Cerebellar nuclear complex (tissue), 1 donor: ENCODE data around the gene OR9G1.
"Not testable (repeated sequence)": the region's sequence is repeated elsewhere in the genome, so short reads cannot be mapped to it uniquely, and the experiment has no call there.

Source experiments
- DNase-seq, 2 experiments: peaks; one replicate each; lab custom pipeline; 2025; lab: John Stamatoyannopoulos, UW

OR9G1 gene, protein sequence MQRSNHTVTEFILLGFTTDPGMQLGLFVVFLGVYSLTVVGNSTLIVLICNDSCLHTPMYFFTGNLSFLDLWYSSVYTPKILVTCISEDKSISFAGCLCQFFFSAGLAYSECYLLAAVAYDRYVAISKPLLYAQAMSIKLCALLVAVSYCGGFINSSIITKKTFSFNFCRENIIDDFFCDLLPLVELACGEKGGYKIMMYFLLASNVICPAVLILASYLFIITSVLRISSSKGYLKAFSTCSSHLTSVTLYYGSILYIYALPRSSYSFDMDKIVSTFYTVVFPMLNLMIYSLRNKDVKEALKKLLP

DNA sequence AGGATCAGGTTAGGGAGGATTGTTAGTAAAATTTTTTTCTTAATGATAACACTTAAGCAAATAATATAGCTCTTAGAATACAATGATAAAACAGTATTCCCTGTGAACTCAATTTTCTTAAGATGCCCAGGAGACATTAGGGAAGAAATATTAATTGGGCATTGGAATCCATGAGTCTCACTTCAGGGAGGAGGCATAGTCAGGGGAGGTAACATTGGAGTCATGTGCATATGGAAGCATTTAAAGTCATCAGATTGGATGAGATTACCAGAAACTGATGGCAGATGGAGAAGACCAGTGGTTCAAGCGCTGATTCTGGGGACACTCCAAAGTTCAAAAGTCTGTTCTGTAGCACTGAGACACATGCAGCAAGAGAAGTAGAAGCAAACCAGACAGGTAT is at the start of gene OR9G1:
TSS of gene OR9G1 (plus strand) at position 301 of the 400 bp plus-strand sequence. CDS start 1,293 bp downstream, outside the sequence.
- no peak for DNase-seq

DNA sequence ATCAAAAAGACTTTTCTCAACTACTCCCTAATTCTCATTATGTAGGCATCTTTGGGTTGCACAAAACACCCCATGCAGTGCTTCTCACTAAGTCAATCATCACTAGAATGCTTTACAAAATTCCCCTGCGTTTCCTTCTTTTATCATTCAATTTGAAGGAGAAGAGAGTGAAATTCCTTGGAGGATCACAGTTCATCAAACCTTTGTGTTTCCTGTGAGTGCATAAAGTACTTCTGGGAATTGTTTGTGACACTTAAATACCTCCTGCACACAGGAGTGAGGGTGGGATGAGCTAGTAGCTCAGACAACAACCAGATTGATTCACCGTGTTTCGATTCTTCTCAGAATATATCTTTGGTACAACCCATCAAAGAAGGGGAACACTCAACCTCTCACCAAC is 39.1 kb upstream of the OR9G1 start:
- no peak for DNase-seq

GRCh38 chr11:56663386-56663785 is 35.5 kb upstream of the OR9G1 start, which contains the start of gene OR5AR1:
Gene OR5AR1, plus strand, starts transcription at chr11:56663686. Its CDS starts 0 bp downstream, at chr11:56663686.
- no peak for DNase-seq

DNA sequence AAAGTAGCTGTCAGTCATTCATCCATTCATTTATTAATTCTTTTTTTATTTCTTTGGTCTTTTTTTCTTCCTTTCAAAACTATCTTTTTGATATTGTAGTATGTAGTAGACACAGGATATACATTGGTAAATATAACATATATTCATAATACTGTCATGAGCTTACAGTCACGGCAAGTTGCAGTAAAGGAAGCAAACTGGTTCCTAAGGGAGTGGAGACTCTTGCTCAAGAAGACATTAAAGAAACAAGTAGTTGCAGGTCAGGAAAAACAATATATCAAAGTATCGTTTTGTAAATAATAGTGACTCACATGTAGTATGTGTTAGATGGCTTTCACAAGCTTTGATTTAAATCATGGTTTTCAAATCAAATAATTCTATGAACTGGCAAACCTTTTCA is 27.9 kb upstream of the OR9G1 start:
- no peak for DNase-seq

- DNase-seq = no peak
Measured at GRCh38 chr11:56688554-56689100, 10.3 kb upstream of the OR9G1 start.

DNA sequence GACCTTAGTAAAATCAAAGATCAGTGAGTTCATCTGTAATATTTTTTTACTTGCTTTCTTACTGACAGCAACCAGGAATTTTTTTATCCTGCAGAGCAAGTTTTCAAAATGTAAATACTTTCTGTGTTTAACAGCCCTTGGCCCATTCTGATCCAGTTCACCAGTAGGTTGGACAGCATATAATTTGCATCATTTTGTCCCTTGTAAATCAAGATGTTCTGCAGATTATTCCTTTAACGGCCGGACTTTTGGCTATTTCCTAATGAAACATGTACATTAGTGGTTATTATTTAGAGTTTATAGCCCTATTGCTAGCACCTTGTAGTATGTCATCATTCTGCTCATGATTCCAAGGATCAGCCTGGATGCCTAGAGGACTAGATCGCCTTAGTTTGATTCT is 7.7 kb upstream of the OR9G1 start:
- not testable (repeated sequence) for DNase-seq

DNA sequence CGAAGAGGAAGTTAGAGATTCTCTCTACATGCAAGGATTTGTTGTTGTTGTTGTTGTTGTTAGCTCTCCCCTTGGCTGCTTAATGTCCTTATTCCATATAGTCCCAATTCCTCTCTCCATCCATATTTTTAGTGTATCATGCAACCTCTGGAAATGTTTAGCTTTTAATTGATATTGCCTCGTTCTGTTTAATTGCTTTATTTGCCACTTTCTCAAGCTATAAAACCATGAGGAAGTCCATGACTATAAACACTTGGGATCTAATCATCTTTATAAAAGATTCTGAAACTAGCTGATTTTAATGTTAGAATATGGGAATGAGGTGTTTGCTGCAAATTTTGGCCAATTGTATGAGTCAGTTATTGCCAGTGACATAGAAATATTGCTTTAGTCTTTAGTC is 5.5 kb upstream of the OR9G1 start:
- DNase-seq = no peak

DNA sequence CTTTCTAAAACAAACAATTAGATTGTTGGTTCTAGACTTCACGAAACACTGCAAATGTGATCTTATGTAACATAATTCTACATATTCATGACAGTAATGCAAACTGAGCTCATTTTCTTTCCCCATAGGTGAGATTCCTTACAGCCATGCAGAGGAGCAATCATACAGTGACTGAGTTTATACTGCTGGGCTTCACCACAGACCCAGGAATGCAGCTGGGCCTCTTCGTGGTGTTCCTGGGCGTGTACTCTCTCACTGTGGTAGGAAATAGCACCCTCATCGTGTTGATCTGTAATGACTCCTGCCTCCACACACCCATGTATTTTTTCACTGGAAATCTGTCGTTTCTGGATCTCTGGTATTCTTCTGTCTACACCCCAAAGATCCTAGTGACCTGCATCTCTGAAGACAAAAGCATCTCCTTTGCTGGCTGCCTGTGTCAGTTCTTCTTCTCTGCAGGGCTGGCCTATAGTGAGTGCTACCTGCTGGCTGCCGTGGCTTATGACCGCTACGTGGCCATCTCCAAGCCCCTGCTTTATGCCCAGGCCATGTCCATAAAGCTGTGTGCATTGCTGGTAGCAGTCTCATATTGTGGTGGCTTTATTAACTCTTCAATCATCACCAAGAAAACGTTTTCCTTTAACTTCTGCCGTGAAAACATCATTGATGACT is 1.5 kb downstream of the OR9G1 start:
- DNase-seq = no peak

GRCh38 chr11:56700914-56701485 is 2.1 kb downstream of the OR9G1 start:
- no peak for DNase-seq

DNA sequence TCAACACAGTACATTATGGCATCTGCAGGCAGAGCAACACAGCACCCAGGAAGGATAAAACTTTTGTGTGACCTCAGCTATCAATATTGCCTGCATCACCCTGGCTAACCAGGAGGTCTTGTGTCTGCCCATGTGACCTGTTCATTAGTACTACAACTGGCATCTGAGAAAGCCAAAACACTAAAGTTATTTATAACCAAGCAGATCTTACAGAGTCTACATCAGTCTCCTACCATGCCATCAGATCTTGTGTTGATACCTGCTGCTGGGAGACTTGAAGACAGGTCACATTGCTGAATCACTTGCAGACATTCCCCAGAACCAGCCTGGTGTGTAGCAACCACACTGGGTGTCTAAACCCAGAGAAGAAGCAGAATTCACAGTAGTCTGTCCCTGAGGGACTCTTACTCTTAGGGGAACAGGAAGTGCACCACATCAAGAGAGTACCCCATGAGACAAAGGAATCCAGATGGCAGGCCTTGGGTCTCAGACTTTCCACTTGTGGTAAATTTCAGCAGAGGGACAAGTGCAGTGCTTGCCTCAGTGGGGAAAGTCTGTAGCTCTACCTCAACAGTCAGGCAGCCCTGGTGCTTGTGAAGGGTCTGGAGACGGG is 7.0 kb downstream of the OR9G1 start:
- DNase-seq = no peak

GRCh38 chr11:56706486-56706885 is 7.6 kb downstream of the OR9G1 start:
- DNase-seq = no peak

GRCh38 chr11:56714206-56714605 is 15.3 kb downstream of the OR9G1 start:
- DNase-seq = no peak

DNA sequence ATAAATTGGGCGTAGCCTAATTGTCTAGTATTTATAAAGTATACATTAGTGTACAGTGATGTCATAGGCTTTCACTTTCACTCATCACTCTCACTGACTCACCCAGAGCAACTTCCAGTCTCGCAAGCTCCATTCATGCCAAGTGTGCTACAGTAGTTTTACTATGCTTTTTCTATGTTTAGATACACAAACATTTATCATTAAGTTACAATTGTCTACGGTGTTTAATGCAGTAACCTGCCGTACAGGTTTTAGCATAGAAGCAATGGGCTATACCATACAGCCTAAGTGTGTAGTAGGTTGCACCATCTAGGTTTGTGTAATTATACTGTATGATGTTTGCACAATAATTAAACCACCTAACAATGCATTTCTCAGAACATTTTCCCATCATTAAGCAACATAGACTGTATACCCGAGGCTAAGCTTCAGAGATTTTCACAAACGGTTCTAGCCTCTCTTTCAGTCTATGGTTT is 17.5 kb downstream of the OR9G1 start:
- no peak for DNase-seq

DNA sequence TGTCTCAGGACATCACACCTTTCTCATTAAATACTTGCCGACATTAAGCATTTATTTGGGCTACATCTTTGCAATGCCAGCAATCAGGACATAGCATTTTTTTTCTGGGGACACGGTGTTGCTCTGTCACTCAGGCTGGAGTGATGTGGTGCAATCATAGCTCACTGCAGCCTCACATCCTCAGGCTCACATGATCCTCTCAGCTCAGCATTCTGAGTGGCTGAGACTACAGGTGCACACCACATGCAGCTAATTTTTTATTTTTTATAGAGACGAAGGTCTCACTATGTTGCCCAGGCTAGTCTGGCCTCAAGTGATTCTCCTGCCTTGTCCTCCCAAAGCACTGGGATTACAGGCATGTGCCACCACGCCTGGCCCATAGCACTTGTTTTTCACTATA is 21.6 kb downstream of the OR9G1 start:
- no peak for DNase-seq

GRCh38 chr11:56740107-56740506 is 41.2 kb downstream of the OR9G1 start:
- no peak for DNase-seq

GRCh38 chr11:56740886-56741285 is 42.0 kb downstream of the OR9G1 start:
- no peak for DNase-seq

DNA sequence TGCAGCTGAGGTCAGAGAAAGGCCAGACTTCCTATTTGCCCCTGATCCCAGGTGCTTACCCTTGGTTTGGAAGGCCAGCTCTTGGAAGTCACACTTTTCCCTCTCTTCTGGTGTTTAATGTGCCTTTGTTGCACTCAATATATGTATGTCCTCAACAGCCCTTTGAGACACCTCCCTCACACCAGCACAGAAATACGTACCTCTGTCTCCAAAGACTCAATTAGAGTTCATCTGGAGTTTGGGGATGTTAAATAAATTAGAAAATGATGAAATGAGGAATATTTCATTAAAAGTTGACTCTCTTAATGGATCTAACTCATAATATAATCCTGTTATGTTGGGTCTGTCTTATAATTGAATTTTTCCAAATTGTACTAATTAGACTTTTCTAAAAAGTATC is 49.7 kb downstream of the OR9G1 start, which contains the start of gene OR9G4:
TSS of gene OR9G4 (minus strand) at position 101 of the 400 bp plus-strand sequence. CDS start 4,931 bp downstream, outside the sequence.
- no peak for DNase-seq

DNA sequence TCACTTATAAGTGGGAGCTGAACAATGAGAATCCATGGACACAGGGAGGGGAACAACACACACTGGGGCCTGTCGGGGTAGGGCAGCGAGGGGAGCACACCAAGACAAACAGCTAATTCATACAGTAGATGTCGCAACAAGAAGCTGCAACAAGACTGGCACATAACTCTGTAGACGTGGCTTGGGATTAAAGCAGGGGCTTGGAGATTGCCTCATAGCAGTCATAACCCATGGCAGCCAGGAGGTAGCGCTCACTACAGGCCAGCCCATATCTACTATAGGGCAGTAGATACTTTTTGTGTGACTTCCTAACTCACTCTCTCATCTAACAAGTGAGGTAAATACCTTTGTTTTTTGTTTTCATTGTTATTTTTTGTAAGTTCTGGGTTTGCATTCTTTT is 51.3 kb downstream of the OR9G1 start:
- no peak for DNase-seq

- DNase-seq = no peak
Measured at GRCh38 chr11:56751480-56751879, 52.6 kb downstream of the OR9G1 start.
